OCI-LY7 (cell line): ENCODE data around the gene TAF1L.

Experiments used
- EZH2phosphoT487 ChIP-seq: fragments of 200-600 bp; sonication (generic); IDR thresholded peaks from 2 replicates; pipeline ENCODE4 v1.6.1; 2018; ENCODE audit warnings: low read depth, borderline replicate concordance, mild to moderate bottlenecking, mixed run types, antibody characterized with exemption, low read length, moderate library complexity, mixed read lengths
- TF ChIP-seq, protein P1 (sequence below): fragments of 200-600 bp; sonication (generic); conservative IDR thresholded peaks from 2 replicates; pipeline ENCODE4 v1.5.1; 2014; ENCODE audit warnings: mild to moderate bottlenecking, antibody characterized with exemption, low read length, moderate library complexity, mixed read lengths

DNA sequence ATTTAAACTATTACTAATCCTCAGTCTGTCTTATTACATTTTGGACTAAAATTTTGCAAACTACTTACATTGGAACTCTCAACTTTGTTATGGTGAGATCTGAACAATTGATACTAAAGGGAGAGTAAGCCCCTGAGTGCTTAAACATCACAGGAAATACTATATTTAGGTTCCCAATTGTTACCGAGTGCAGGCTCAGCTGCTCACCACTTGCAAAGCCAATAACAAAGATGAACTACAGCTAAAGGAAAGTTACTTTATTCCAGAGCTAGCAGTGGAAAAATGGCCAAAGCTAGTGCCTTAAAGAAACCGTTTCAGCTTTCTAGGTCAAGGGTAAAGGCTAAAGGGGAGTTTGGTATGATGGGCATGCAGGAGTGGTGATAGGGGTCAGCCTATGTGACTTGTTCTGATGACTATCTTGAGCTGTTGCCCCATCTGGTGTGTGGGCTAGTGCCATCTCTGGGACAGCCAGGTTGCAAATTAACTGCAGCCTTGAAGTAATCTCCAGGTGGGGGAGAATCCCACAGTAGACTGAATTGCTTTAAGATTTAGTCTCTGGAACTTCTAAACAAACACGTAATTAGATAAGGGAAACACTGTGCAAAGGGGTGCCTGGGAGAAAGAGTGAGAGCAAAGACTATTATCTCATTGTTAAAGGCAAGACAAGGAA is 54.7 kb downstream of the TAF1L start:
- TF ChIP-seq, protein P1, sequence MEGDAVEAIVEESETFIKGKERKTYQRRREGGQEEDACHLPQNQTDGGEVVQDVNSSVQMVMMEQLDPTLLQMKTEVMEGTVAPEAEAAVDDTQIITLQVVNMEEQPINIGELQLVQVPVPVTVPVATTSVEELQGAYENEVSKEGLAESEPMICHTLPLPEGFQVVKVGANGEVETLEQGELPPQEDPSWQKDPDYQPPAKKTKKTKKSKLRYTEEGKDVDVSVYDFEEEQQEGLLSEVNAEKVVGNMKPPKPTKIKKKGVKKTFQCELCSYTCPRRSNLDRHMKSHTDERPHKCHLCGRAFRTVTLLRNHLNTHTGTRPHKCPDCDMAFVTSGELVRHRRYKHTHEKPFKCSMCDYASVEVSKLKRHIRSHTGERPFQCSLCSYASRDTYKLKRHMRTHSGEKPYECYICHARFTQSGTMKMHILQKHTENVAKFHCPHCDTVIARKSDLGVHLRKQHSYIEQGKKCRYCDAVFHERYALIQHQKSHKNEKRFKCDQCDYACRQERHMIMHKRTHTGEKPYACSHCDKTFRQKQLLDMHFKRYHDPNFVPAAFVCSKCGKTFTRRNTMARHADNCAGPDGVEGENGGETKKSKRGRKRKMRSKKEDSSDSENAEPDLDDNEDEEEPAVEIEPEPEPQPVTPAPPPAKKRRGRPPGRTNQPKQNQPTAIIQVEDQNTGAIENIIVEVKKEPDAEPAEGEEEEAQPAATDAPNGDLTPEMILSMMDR = no peak
- no peak for TF ChIP-seq EZH2phosphoT487
